ENCODE results near the gene PAX6.

Gene PAX6

GRCh38 chr11:31822927-31823643 lies 12.0 kb upstream of the PAX6 start:
- no peak overlapping the region for H3K27ac ChIP-seq (ENCODE audit: insufficient read depth, low read depth, low read length, poor library complexity, severe bottlenecking)
- H3K27me3 ChIP-seq (ENCODE audit: control insufficient read depth, insufficient read depth, low read length, poor library complexity, severe bottlenecking), result peaks cover 100% of the 10 kb centered on the region
- no peaks in the 10 kb centered on the region for H3K36me3 ChIP-seq (ENCODE audit: control insufficient read depth, insufficient read depth, low read length)
- H3K4me3 ChIP-seq (ENCODE audit: insufficient read depth, low read depth, low read length), result no peak overlapping the region
- peaks cover 29% of the 10 kb centered on the region for H3K4me1 ChIP-seq (ENCODE audit: control insufficient read depth, insufficient read depth, low read length)
- H3K9me3 ChIP-seq (ENCODE audit: control insufficient read depth, low read length), result no peaks in the 10 kb centered on the region
- WGBS, 2 experiments, result 39 to 40% methylated on average over 14 of the region's 14 CpGs

GRCh38 chr11:31822175-31822926 lies 11.2 kb upstream of the PAX6 start:
- no peak overlapping the region for H3K4me3 ChIP-seq (ENCODE audit: insufficient read depth, low read depth, low read length)
- H3K27ac ChIP-seq (ENCODE audit: insufficient read depth, low read depth, low read length, poor library complexity, severe bottlenecking), result no peak overlapping the region
- no peaks in the 10 kb centered on the region for H3K9me3 ChIP-seq (ENCODE audit: control insufficient read depth, low read length)
- peaks cover 100% of the 10 kb centered on the region for H3K27me3 ChIP-seq (ENCODE audit: control insufficient read depth, insufficient read depth, low read length, poor library complexity, severe bottlenecking)
- H3K36me3 ChIP-seq (ENCODE audit: control insufficient read depth, insufficient read depth, low read length), result no peaks in the 10 kb centered on the region
- WGBS, 2 experiments, result 42 to 48% methylated on average over 17 of the region's 17 CpGs
- H3K4me1 ChIP-seq (ENCODE audit: control insufficient read depth, insufficient read depth, low read length), result peaks cover 36% of the 10 kb centered on the region

- H3K4me3 ChIP-seq (ENCODE audit: insufficient read depth, low read depth, low read length), result no peak overlapping the region
- 5 to 8% methylated on average over 6 to 8 of the region's 8 CpGs for WGBS, 2 experiments
- H3K36me3 ChIP-seq (ENCODE audit: control insufficient read depth, insufficient read depth, low read length), result no peaks in the 10 kb centered on the region
- H3K9me3 ChIP-seq (ENCODE audit: control insufficient read depth, low read length), result no peaks in the 10 kb centered on the region
- peaks cover 36% of the 10 kb centered on the region for H3K4me1 ChIP-seq (ENCODE audit: control insufficient read depth, insufficient read depth, low read length)
- H3K27me3 ChIP-seq (ENCODE audit: control insufficient read depth, insufficient read depth, low read length, poor library complexity, severe bottlenecking), result peaks cover 100% of the 10 kb centered on the region
- no peak overlapping the region for H3K27ac ChIP-seq (ENCODE audit: insufficient read depth, low read depth, low read length, poor library complexity, severe bottlenecking)
These were observed 10.6 kb upstream of the PAX6 start for GRCh38 chr11:31821766-31822165.

GRCh38 chr11:31821235-31821764 lies 10.2 kb upstream of the PAX6 start:
- 1 to 7% methylated on average over 4 to 5 of the region's 5 CpGs for WGBS, 2 experiments
- no peak overlapping the region for H3K27ac ChIP-seq (ENCODE audit: insufficient read depth, low read depth, low read length, poor library complexity, severe bottlenecking)

GRCh38 chr11:31820438-31820818 lies 9.3 kb upstream of the PAX6 start:
- peaks cover 100% of the 10 kb centered on the region for H3K27me3 ChIP-seq (ENCODE audit: control insufficient read depth, insufficient read depth, low read length, poor library complexity, severe bottlenecking)
- H3K4me3 ChIP-seq (ENCODE audit: insufficient read depth, low read depth, low read length), result peak overlapping the region; percentile 1
- H3K36me3 ChIP-seq (ENCODE audit: control insufficient read depth, insufficient read depth, low read length), result no peaks in the 10 kb centered on the region
- peaks cover 43% of the 10 kb centered on the region for H3K4me1 ChIP-seq (ENCODE audit: control insufficient read depth, insufficient read depth, low read length)
- WGBS, 2 experiments, result 1 to 2% methylated on average over 13 to 15 of the region's 15 CpGs
- no peaks in the 10 kb centered on the region for H3K9me3 ChIP-seq (ENCODE audit: control insufficient read depth, low read length)
- no peak overlapping the region for H3K27ac ChIP-seq (ENCODE audit: insufficient read depth, low read depth, low read length, poor library complexity, severe bottlenecking)

More at GRCh38 chr11:31821235-31821764, 10.2 kb upstream of the PAX6 start:
- Histone ChIP-seq H3K27me3 (ENCODE audit: control insufficient read depth, insufficient read depth, low read length, poor library complexity, severe bottlenecking) (peaks cover 100% of the 10 kb centered on the region), H3K36me3 (ENCODE audit: control insufficient read depth, insufficient read depth, low read length) (no peaks in the 10 kb centered on the region), H3K4me3 (ENCODE audit: insufficient read depth, low read depth, low read length) (no peak overlapping the region), H3K4me1 (ENCODE audit: control insufficient read depth, insufficient read depth, low read length) (peaks cover 37% of the 10 kb centered on the region), H3K9me3 (ENCODE audit: control insufficient read depth, low read length) (no peaks in the 10 kb centered on the region)

- Histone ChIP-seq H3K27me3 (ENCODE audit: control insufficient read depth, insufficient read depth, low read length, poor library complexity, severe bottlenecking) (peaks cover 100% of the 10 kb centered on the region), H3K4me1 (ENCODE audit: control insufficient read depth, insufficient read depth, low read length) (peaks cover 40% of the 10 kb centered on the region), H3K9me3 (ENCODE audit: control insufficient read depth, low read length) (no peaks in the 10 kb centered on the region), H3K27ac (ENCODE audit: insufficient read depth, low read depth, low read length, poor library complexity, severe bottlenecking) (no peak overlapping the region), H3K36me3 (ENCODE audit: control insufficient read depth, insufficient read depth, low read length) (no peaks in the 10 kb centered on the region), H3K4me3 (ENCODE audit: insufficient read depth, low read depth, low read length) (peak overlapping the region; percentile 1)
- 1 to 2% methylated on average over 55 of the region's 55 CpGs for WGBS, 2 experiments
These were observed 8.7 kb upstream of the PAX6 start for GRCh38 chr11:31819621-31820437.

GRCh38 chr11:31818874-31819331 lies 7.8 kb upstream of the PAX6 start:
- Histone ChIP-seq H3K27ac (ENCODE audit: insufficient read depth, low read depth, low read length, poor library complexity, severe bottlenecking) (no peak overlapping the region), H3K9me3 (ENCODE audit: control insufficient read depth, low read length) (no peaks in the 10 kb centered on the region), H3K4me1 (ENCODE audit: control insufficient read depth, insufficient read depth, low read length) (peaks cover 43% of the 10 kb centered on the region), H3K4me3 (ENCODE audit: insufficient read depth, low read depth, low read length) (no peak overlapping the region), H3K36me3 (ENCODE audit: control insufficient read depth, insufficient read depth, low read length) (no peaks in the 10 kb centered on the region), H3K27me3 (ENCODE audit: control insufficient read depth, insufficient read depth, low read length, poor library complexity, severe bottlenecking) (peaks cover 100% of the 10 kb centered on the region)
- WGBS, 2 experiments, result 3 to 4% methylated on average over 26 of the region's 26 CpGs

- peaks cover 48% of the 10 kb centered on the region for H3K4me1 ChIP-seq (ENCODE audit: control insufficient read depth, insufficient read depth, low read length)
- H3K27me3 ChIP-seq (ENCODE audit: control insufficient read depth, insufficient read depth, low read length, poor library complexity, severe bottlenecking), result peaks cover 100% of the 10 kb centered on the region
- H3K27ac ChIP-seq (ENCODE audit: insufficient read depth, low read depth, low read length, poor library complexity, severe bottlenecking), result no peak overlapping the region
- WGBS, 2 experiments, result 4% methylated on average over 9 of the region's 9 CpGs
- H3K9me3 ChIP-seq (ENCODE audit: control insufficient read depth, low read length), result no peaks in the 10 kb centered on the region
- no peaks in the 10 kb centered on the region for H3K36me3 ChIP-seq (ENCODE audit: control insufficient read depth, insufficient read depth, low read length)
- peak overlapping the region; percentile 29 for H3K4me3 ChIP-seq (ENCODE audit: insufficient read depth, low read depth, low read length)
These were observed 7.3 kb upstream of the PAX6 start for GRCh38 chr11:31818425-31818755.

GRCh38 chr11:31817621-31818424 lies 6.7 kb upstream of the PAX6 start:
- peaks cover 100% of the 10 kb centered on the region for H3K27me3 ChIP-seq (ENCODE audit: control insufficient read depth, insufficient read depth, low read length, poor library complexity, severe bottlenecking)
- H3K4me1 ChIP-seq (ENCODE audit: control insufficient read depth, insufficient read depth, low read length), result peaks cover 51% of the 10 kb centered on the region
- no peaks in the 10 kb centered on the region for H3K9me3 ChIP-seq (ENCODE audit: control insufficient read depth, low read length)
- H3K36me3 ChIP-seq (ENCODE audit: control insufficient read depth, insufficient read depth, low read length), result no peaks in the 10 kb centered on the region
- peak overlapping the region; percentile 29 for H3K4me3 ChIP-seq (ENCODE audit: insufficient read depth, low read depth, low read length)
- no peak overlapping the region for H3K27ac ChIP-seq (ENCODE audit: insufficient read depth, low read depth, low read length, poor library complexity, severe bottlenecking)
- WGBS, 2 experiments, result 0 to 1% methylated on average over 58 of the region's 58 CpGs

All from ectodermal cell (in vitro differentiated cells).